Esophagus muscularis mucosa (tissue), 4 donors: Measurements from ENCODE around the gene PPARA.
A peak's percentile ranks its signal among the peaks of the same experiment; 100 is the strongest.

Source experiments
- CTCF ChIP-seq, 3 experiments: fragments of 200-600 bp in 2 of 3; fragments of 450-650 bp in 1 of 3; sonication (generic) in 2 of 3; IDR thresholded peaks; one replicate each; pipeline ENCODE4 v1.5.1; 2017 to 2019; ENCODE audit warnings: antibody characterized with exemption in 3 of 3, mild to moderate bottlenecking in 2 of 3, moderate library complexity in 1 of 3
- EP300 ChIP-seq: sonication (generic); formaldehyde crosslinking; IDR thresholded peaks from one replicate; pipeline ENCODE4 v1.6.1; 2017; ENCODE audit warnings: antibody characterized with exemption
- POLR2A ChIP-seq: fragments of 450-650 bp; IDR thresholded peaks from one replicate; pipeline ENCODE4 v1.6.1; 2017; ENCODE audit warnings: antibody characterized with exemption, moderate library complexity, mild to moderate bottlenecking, low read depth
- POLR2AphosphoS5 ChIP-seq, 2 donors: sonication (generic); formaldehyde crosslinking; IDR thresholded peaks; one replicate each; pipeline ENCODE4 v1.6.1; 2017; ENCODE audit warnings: antibody characterized with exemption in 2 of 2

GRCh38 chr22:46150034-46150654 lies at the start of gene PPARA:
- TF ChIP-seq CTCF (IDR thresholded peaks at IDR 0.05): peak in 1 of 3 experiments; percentile 9
- peak in 1 of 2 donors; percentile 69 for TF ChIP-seq POLR2AphosphoS5 (IDR thresholded peaks at IDR 0.05)
- TF ChIP-seq EP300: no peak
- peak; percentile 32 for TF ChIP-seq POLR2A
